RWPE1 (cell line): ENCODE measurements around the gene LIN37.

ENCODE experiments used
- CTCF ChIA-PET: fragments of 350-600 bp; sonication (Branson Sonifier 250); formaldehyde crosslinking; extraction: SDS; loops from one replicate; lab custom pipeline; 2021; lab: Yijun Ruan, JAX
- POLR2A ChIA-PET: fragments of 400-600 bp; formaldehyde crosslinking; extraction: SDS; loops from one replicate; lab custom pipeline; 2020; ENCODE audit warnings: antibody characterized with exemption; ENCODE audit not compliant: low non-redundant PET; lab: Yijun Ruan, JAX
- DNase-seq: peaks from one replicate; pipeline ENCODE4 v3.0.0; 2012; ENCODE audit warnings: low spot score
- H3K27ac ChIP-seq: fragments of 450-650 bp; 2 replicates; pipeline ENCODE4 v1.5.1; 2017
- TF ChIP-seq, protein P1 (sequence below): fragments of 450-650 bp; conservative IDR thresholded peaks from 2 replicates; pipeline ENCODE4 v1.5.1; 2017; ENCODE audit warnings: low read depth, mild to moderate bottlenecking

LIN37 gene

DNA sequence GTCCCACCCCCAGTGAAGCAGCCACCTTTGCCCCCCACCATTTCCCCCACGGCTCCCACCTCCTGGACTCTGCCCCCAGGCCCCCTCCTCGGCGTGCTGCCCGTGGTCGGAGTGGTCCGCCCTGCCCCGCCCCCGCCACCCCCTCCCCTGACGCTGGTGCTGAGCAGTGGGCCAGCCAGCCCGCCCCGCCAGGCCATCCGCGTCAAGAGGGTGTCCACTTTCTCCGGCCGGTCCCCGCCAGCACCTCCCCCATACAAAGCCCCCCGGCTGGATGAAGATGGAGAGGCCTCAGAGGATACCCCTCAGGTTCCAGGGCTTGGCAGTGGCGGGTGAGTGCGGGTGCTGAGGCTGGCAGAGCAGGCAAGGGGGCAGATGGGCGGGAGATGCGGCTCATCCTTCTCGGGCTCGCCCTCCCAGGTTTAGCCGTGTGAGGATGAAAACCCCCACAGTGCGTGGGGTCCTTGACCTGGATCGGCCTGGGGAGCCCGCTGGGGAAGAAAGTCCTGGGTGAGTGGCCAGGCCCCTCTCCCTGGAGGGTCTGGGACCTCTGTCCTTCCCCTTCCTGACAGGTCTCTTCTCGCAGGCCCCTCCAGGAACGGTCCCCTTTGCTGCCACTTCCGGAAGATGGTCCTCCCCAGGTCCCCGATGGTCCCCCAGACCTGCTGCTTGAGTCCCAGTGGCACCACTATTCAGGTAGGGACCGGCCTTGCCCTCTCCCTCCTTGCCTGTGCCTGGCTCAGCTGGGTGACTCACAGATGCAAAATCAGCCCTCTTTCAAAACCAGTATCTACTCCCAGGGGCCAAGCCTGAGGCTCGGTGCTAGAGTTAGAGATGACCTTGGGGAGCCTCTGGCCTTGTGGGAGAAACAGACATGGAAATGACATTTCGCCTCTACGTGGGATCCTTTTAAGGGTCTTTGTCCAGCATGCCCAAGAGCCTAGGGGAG is 14.9 kb upstream of the LIN37 start:
- TF ChIP-seq, protein P1, sequence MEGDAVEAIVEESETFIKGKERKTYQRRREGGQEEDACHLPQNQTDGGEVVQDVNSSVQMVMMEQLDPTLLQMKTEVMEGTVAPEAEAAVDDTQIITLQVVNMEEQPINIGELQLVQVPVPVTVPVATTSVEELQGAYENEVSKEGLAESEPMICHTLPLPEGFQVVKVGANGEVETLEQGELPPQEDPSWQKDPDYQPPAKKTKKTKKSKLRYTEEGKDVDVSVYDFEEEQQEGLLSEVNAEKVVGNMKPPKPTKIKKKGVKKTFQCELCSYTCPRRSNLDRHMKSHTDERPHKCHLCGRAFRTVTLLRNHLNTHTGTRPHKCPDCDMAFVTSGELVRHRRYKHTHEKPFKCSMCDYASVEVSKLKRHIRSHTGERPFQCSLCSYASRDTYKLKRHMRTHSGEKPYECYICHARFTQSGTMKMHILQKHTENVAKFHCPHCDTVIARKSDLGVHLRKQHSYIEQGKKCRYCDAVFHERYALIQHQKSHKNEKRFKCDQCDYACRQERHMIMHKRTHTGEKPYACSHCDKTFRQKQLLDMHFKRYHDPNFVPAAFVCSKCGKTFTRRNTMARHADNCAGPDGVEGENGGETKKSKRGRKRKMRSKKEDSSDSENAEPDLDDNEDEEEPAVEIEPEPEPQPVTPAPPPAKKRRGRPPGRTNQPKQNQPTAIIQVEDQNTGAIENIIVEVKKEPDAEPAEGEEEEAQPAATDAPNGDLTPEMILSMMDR: no peak
- ChIA-PET CTCF (no interaction called here), POLR2A (no interaction called here)
- H3K27ac ChIP-seq: peak overlapping the region; percentile 32
- DNase-seq: no peak

DNA sequence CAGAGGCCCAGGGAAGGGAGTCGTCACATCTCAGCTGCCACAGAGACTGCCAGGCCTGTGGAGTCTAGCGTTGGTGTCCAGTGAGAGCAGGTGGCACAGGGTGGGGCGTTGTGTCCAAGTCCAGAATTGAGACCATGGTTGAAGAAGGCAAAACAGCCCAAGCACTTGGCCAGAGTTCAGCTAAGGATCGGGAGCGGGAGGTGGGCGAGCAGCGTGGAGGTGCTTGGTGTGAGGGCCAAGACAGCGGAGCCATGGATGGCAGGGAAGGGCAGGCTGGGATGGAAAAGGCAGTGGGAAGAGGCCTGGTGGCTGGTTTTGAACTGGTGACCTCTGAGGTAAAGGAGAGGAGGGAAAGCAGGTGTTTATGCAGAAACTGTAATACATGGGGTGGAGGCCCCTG is 14.1 kb upstream of the LIN37 start:
- no peak for DNase-seq
- H3K27ac ChIP-seq: peak overlapping the region; percentile 32
- TF ChIP-seq, protein P1: no peak
- CTCF ChIA-PET: interaction anchor here (0.6 to 0.7 kb wide), 2 partner anchors 18 to 139 kb away, joined by 4 to 6 read pairs; no protein-coding TSS in a partner anchor
- POLR2A ChIA-PET: no interaction called here

DNA sequence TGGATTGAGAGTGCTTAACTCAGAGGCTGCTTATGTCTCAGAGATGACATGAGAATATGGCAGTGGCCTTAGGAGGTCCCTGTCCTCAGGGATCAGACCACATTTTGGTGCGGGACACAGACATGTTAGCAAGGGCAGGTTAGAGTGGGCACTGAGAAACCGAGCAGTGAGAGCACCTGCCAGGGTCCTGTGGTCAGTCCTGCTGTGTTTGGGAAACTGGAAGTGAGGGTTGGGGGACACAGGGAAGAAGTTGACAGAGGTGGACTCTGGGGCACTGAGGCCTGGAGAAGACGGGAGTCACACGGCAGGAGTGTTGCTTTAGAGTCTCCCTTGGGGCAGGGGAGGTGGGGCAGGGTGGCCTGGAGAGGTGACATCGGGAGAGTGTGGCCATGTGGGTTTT is 13.5 kb upstream of the LIN37 start:
- ChIA-PET POLR2A (no interaction called here), CTCF (interaction anchor here (0.6 kb wide), 1 partner anchor 13 kb away, joined by 3 read pairs; the partner anchor contains the start of gene LIN37)
- DNase-seq: no peak
- peak overlapping the region; percentile 32 for H3K27ac ChIP-seq
- TF ChIP-seq, protein P1: no peak

DNA sequence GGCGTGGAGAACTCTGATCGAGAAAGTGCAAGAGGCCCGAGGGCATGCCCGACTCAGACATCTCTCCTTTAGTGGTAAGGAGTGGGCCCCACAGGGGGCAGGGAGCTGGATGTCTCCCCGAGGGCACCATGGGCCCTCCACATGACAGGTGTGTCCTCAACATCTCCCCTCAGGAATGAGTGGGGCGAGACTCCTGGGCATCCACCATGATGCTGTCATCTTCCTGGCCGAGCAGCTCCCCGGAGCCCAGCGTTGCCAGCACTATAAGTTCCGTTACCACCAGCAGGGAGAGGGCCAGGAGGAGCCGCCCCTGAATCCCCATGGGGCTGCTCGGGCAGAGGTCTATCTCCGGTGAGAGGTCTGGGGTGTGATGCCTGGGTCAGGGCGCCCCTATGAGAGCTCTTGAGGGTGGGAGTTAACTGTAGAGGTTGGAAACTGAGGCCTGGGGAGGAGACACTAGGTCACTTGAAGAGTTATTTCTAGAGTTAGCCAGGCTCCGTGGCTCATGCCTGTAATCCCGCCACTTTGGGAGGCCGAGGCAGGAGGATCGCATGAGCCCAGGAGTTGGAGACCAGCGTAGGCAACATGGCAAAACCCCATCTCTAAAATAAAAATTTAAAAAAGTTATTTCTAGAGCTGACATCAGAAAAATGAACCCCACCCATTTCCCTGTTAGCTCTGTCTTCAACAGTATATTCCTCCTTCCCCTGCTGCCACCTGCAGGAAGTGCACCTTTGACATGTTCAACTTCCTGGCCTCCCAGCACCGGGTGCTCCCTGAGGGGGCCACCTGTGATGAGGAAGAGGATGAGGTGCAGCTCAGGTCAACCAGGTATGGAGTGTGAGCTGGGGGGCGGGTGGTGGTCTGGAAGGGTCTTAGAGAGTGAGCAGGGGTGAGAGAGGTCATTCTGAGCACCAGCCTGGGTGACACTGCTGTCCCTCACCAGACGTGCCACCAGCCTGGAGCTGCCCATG is 11.2 kb upstream of the LIN37 start:
- TF ChIP-seq, protein P1: 0 out of 2 replicates have a peak, but pooled peaks have one; percentile 13
- DNase-seq: no peak
- POLR2A ChIA-PET: interaction anchor here (0.7 kb wide), 2 partner anchors 11 to 36 kb away, joined by 3 to 4 read pairs; partner anchors contain the start of gene LIN37
- CTCF ChIA-PET: interaction anchor here (0.8 kb wide), 1 partner anchor 44 kb away, joined by 3 read pairs; no protein-coding TSS in a partner anchor
- H3K27ac ChIP-seq: peak overlapping the region; percentile 87

DNA sequence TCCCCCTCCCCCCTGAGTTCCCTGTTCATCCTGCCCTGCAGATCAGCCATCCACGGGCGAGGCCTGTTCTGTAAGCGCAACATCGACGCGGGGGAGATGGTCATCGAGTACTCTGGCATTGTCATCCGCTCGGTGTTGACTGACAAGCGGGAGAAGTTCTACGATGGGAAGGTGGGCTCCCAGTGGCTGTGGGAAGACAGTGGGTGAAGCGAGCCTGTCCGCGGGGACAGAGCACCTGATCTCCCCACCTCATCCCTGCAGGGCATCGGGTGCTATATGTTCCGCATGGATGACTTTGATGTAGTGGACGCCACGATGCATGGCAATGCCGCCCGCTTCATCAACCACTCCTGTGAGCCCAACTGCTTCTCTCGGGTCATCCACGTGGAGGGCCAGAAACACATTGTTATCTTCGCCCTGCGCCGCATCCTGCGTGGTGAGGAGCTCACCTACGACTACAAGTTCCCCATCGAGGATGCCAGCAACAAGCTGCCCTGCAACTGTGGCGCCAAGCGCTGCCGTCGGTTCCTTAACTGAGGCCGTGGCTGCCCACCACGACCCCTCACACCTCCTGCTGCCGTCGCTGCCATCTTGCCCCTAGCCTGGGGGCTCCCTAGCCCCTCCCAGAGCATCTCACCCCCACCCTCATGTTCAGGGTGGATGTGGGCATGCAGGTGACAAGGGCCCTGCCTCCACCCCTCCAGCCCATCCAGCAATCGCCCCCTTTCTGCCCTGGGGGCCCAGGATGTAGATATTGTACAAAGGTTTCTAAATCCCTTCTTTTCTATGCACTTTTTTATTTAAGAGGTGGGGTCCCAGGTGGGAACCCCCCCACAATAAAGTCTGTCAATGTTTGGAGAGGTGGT is 10.1 kb upstream of the LIN37 start:
- TF ChIP-seq, protein P1: no peak
- ChIA-PET POLR2A (no interaction called here), CTCF (no interaction called here)
- H3K27ac ChIP-seq: peak overlapping the region; percentile 87
- DNase-seq: no peak
